HG03159 (cell line): ENCODE results near the gene RHEB.

Source experiments
- ATAC-seq: cut with Tn5 transposase; IDR thresholded peaks from one replicate; pipeline ENCODE4 v1.9.1; 2021; ENCODE audit warnings: mild to moderate bottlenecking, moderate library complexity; ENCODE audit not compliant: unreplicated experiment

RHEB gene

GRCh38 chr7:151451626-151452571, 67.8 kb downstream of the RHEB start:
- no peak for ATAC-seq

- no peak for ATAC-seq
Observed at GRCh38 chr7:151451156-151451555, 68.5 kb downstream of the RHEB start.

- no peak for ATAC-seq
Observed at GRCh38 chr7:151449990-151450389, 69.7 kb downstream of the RHEB start.

GRCh38 chr7:151448261-151449252, 71.1 kb downstream of the RHEB start:
- ATAC-seq: peak; percentile 70

GRCh38 chr7:151447901-151448260, 71.8 kb downstream of the RHEB start:
- no peak for ATAC-seq

GRCh38 chr7:151447312-151447711, 72.4 kb downstream of the RHEB start:
- ATAC-seq: no peak

- no peak for ATAC-seq
Observed at GRCh38 chr7:151446412-151446811, 73.3 kb downstream of the RHEB start.

- ATAC-seq: no peak
Observed at GRCh38 chr7:151444632-151445031, 75.1 kb downstream of the RHEB start.

- no peak for ATAC-seq
Observed at GRCh38 chr7:151442776-151443496, 76.8 kb downstream of the RHEB start.

GRCh38 chr7:151440799-151441445, 78.8 kb downstream of the RHEB start:
- ATAC-seq: no peak

- ATAC-seq: no peak
Observed at GRCh38 chr7:151439855-151440798, 79.6 kb downstream of the RHEB start, which contains the start of gene CRYGN. Gene CRYGN, minus strand, starts transcription at chr7:151440141. Its CDS starts 224 bp downstream, at chr7:151439917.

GRCh38 chr7:151438864-151439601, 80.7 kb downstream of the RHEB start:
- ATAC-seq: no peak

GRCh38 chr7:151437866-151438516, 81.7 kb downstream of the RHEB start:
- ATAC-seq: no peak

- ATAC-seq: no peak
Observed at GRCh38 chr7:151437159-151437553, 82.5 kb downstream of the RHEB start.

GRCh38 chr7:151436446-151437158, 83.1 kb downstream of the RHEB start:
- ATAC-seq: no peak

- ATAC-seq: no peak
Observed at GRCh38 chr7:151435971-151436370, 83.7 kb downstream of the RHEB start.
